Kidney (tissue), 14 donors: Measurements from ENCODE around the gene NCOA1. TPM values are rescaled to one million over a fixed set of nuclear protein-coding genes. Genes with fewer than 3 reads are reported as not detected.

Experiments used
- DNase-seq, 5 donors: peaks; one replicate each; pipeline ENCODE4 v3.0.0-alpha.2; 2013 to 2020
- FAIRE-seq: peaks from 2 replicates; lab custom pipeline; 2012; peaks lifted over from hg19 to GRCh38; lab: Jason Lieb, UNC
- H3K27ac ChIP-seq, 2 donors: one replicate each; pipeline ENCODE4 v1.7.0; 2013; ENCODE audit warnings: low read depth in 2 of 2, low read length in 2 of 2, inconsistent platforms in 1 of 2
- H3K27me3 ChIP-seq: one replicate; pipeline ENCODE4 v1.7.1; 2013; ENCODE audit warnings: low read length, inconsistent platforms; ENCODE audit not compliant: control insufficient read depth, insufficient read depth
- H3K36me3 ChIP-seq, 3 donors: one replicate each; pipeline versions ENCODE4 v1.7.0 to v1.7.1; 2013; ENCODE audit warnings: low read length in 3 of 3, control low read depth in 1 of 3, inconsistent platforms in 1 of 3; ENCODE audit not compliant: insufficient read depth in 3 of 3, control insufficient read depth in 2 of 3
- H3K4me1 ChIP-seq, 3 donors: one replicate each; pipeline versions ENCODE4 v1.7.0 to v1.7.1; 2013; ENCODE audit warnings: low read length in 3 of 3, inconsistent platforms in 1 of 3, low read depth in 1 of 3; ENCODE audit not compliant: control insufficient read depth in 2 of 3, insufficient read depth in 2 of 3
- H3K4me3 ChIP-seq, 3 donors: one replicate each; pipeline versions ENCODE4 v1.7.0 to v1.8.1; 2013; ENCODE audit warnings: low read length in 3 of 3, control low read depth in 1 of 3, inconsistent platforms in 1 of 3
- H3K9ac ChIP-seq, 3 donors: one replicate each; pipeline versions ENCODE4 v1.7.0 to v1.7.1; 2013; ENCODE audit warnings: low read length in 3 of 3, control low read depth in 1 of 3, inconsistent platforms in 1 of 3
- H3K9me3 ChIP-seq, 3 donors: one replicate each; pipeline versions ENCODE4 v1.7.0 to v1.7.1; 2013; ENCODE audit warnings: low read length in 3 of 3, control low read depth in 1 of 3, inconsistent platforms in 1 of 3; ENCODE audit not compliant: control insufficient read depth in 2 of 3, insufficient read depth in 1 of 3
- intact Hi-C: fragments of 100-400 bp; cut with DNase I; formaldehyde crosslinking; loops from one replicate; pipeline ENCODE4 v1.11.1; 2022
- polyA plus RNA-seq: library from polyadenylated mRNA; stranded (reverse); fragments of 350-450 nt; fragmentation: Illumina TruSeq; extraction: RNeasy Lipid Tissue Mini Kit (QIAGEN cat#74804); gene quantifications from one replicate; pipeline ENCODE4 v1.2.3, GENCODE V29; 2014; ENCODE audit warnings: low read depth, low replicate concordance; ENCODE audit not compliant: insufficient read depth
- total RNA-seq: library from RNA; stranded (reverse); fragmentation: NEBNext Ultra II Directional; extraction: Animal tissue kit (Norgen Biotek cat#: 25700); gene quantifications from one replicate; pipeline ENCODE4 v1.2.1, GENCODE V29; 2021
- TF ChIP-seq, protein P1 (sequence below): IDR thresholded peaks from 3 replicates; pipeline ENCODE4 v1.5.1; 2012; ENCODE audit warnings: mild to moderate bottlenecking, moderate library complexity, borderline replicate concordance; ENCODE audit not compliant: insufficient read depth; ENCODE audit errors: extremely low read depth
- donor health status: control.
- donor health status: control.
- donor health status: control.
- donor health status: control.
- donor health status: control.
- donor health status: DM: yes; HTN: yes; CAD: no.
- donor health status: Normal renal cell carcinoma (clear cell type).

NCOA1 gene
- total and polyA plus RNA-seq, 2 donors from 2014 or later: 11.6 to 41.5 TPM

DNA sequence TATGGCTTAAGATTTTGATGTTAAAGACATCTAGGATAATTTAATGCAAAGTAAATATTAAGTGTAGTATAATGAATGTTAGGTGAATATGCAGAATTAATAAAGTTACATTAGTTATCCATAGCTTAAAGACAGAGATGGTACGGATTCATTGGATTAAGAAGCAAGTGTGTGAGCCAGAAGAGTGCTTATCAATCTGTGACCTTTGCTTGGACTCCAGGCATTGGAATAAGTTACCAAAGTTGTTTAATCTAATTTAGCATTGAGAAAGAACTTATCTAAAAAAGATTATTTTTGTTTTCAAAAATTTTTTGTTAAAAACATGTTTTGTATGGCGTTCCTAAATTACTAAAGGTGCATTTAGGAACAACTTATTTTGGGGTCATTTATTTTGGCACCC is 23.8 kb downstream of the NCOA1 start:
- no peaks in the 10 kb centered on the region for H3K27me3 ChIP-seq
- no peaks in the 10 kb centered on the region for H3K4me1 ChIP-seq
- no peak overlapping the region for H3K4me3 ChIP-seq
- H3K9me3 ChIP-seq: no peaks in the 10 kb centered on the region
- FAIRE-seq (no peak), DNase-seq (no peak)
- intact Hi-C loops: no loop called here
- no peak overlapping the region for H3K27ac ChIP-seq
- TF ChIP-seq, protein P1, sequence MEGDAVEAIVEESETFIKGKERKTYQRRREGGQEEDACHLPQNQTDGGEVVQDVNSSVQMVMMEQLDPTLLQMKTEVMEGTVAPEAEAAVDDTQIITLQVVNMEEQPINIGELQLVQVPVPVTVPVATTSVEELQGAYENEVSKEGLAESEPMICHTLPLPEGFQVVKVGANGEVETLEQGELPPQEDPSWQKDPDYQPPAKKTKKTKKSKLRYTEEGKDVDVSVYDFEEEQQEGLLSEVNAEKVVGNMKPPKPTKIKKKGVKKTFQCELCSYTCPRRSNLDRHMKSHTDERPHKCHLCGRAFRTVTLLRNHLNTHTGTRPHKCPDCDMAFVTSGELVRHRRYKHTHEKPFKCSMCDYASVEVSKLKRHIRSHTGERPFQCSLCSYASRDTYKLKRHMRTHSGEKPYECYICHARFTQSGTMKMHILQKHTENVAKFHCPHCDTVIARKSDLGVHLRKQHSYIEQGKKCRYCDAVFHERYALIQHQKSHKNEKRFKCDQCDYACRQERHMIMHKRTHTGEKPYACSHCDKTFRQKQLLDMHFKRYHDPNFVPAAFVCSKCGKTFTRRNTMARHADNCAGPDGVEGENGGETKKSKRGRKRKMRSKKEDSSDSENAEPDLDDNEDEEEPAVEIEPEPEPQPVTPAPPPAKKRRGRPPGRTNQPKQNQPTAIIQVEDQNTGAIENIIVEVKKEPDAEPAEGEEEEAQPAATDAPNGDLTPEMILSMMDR: no peak
- H3K36me3 ChIP-seq: no peaks in the 10 kb centered on the region
- no peak overlapping the region for H3K9ac ChIP-seq

DNA sequence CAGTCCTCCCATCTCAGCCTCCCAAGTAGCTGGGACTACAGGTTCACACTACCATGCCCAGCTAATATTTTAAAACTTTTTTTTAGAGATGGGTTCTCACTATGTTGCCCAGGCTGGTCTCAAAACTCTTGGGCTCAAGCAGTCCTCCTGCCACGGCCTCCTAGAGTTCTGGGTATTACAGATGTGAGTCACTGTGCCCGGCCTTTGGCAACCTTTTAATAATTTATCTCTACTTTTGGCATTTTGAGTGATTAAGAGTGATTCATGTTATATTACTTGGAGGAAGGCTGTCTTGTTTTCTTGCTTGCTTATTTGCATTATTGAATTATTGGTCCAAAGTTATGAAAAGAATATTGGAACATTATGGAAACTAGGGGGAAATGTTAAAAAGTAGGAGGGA is 24.3 kb downstream of the NCOA1 start:
- no peak for FAIRE-seq

DNA sequence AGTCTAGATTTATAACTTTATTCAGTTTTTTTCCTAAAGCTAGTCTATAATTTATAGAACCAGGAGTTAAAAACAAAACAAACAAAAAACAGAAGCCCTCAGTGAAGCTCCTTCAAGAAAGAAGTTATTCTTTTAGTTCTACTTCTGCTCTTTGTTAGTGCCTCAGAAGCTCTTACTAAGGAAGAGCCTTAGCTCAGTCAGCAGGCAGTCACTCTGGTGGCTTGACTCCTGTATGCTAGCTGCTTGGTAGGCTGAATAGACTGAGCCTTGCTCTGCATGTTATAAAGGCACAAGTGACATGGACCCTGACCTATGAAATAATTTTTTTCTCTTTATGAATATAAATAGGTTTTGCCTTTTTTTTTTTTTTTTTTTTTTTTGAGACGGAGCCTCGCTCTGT is 24.8 kb downstream of the NCOA1 start:
- FAIRE-seq: no peak
- Histone ChIP-seq H3K27me3 (no peaks in the 10 kb centered on the region), H3K27ac (no peak overlapping the region), H3K9ac (no peak overlapping the region), H3K4me1 (peaks cover 0 to 2% (median 0%) of the 10 kb centered on the region in 3 donors), H3K36me3 (no peaks in the 10 kb centered on the region), H3K9me3 (no peaks in the 10 kb centered on the region), H3K4me3 (no peak overlapping the region)
- TF ChIP-seq, protein P1: no peak
- peak in 1 of 5 donors; percentile 29 for DNase-seq
- intact Hi-C loops: no loop called here

More for the DNA sequence above, 24.3 kb downstream of the NCOA1 start:
- Histone ChIP-seq H3K9me3 (no peaks in the 10 kb centered on the region), H3K36me3 (no peaks in the 10 kb centered on the region), H3K27ac (no peak overlapping the region), H3K4me1 (no peaks in the 10 kb centered on the region), H3K4me3 (no peak overlapping the region), H3K27me3 (no peaks in the 10 kb centered on the region), H3K9ac (no peak overlapping the region)
- TF ChIP-seq, protein P1: no peak
- DNase-seq: no peak
- intact Hi-C loops: no loop called here

DNA sequence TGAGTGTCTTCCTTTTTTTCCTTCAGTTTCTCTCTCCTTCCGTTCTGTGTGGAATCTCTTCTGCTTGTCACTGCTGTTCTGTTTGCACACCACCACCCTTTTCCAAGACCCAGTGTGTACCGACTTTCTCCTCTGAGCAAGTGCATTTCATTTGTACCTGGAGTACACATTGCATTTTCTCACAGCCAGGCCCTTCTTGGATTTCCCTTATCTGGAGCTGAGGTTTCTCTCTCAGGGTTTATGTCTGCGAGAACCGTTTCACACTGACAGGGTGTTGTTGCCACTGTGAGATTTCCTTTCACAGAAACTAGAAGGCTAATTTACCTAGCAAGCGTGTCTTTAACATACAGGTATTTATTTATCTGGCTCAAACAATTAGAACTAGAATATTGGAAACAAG is 26.2 kb downstream of the NCOA1 start:
- no peaks in the 10 kb centered on the region for H3K36me3 ChIP-seq
- no peak overlapping the region for H3K4me3 ChIP-seq
- no peaks in the 10 kb centered on the region for H3K27me3 ChIP-seq
- TF ChIP-seq, protein P1: no peak
- intact Hi-C loops: no loop called here
- H3K27ac ChIP-seq: no peak overlapping the region
- H3K9ac ChIP-seq: no peak overlapping the region
- no peaks in the 10 kb centered on the region for H3K9me3 ChIP-seq
- DNase-seq: no peak
- H3K4me1 ChIP-seq: peaks cover 0 to 3% (median 0%) of the 10 kb centered on the region in 3 donors
- no peak for FAIRE-seq
